Tibial nerve (tissue), 4 donors: ENCODE measurements around the gene ELMOD1. TPM values are rescaled to one million over a fixed set of nuclear protein-coding genes. Genes with fewer than 3 reads are reported as not detected.

Experiments
- DNase-seq, 2 donors: peaks; one replicate each; pipeline ENCODE4 v3.0.0-alpha.2; 2019; ENCODE audit warnings: low spot score in 2 of 2
- H3K27ac ChIP-seq, 4 donors: fragments of 200-600 bp; sonication (generic) in 3 of 4; one replicate each; pipeline ENCODE4 v1.5.1; 2017 to 2019; ENCODE audit warnings: mild to moderate bottlenecking in 1 of 4
- H3K27me3 ChIP-seq, 2 donors: fragments of 200-600 bp; sonication (generic) in 1 of 2; one replicate each; pipeline versions ENCODE4 v1.5.1 to v1.6.0; 2017 to 2019
- H3K36me3 ChIP-seq, 3 donors: fragments of 200-600 bp; sonication (generic); one replicate each; pipeline ENCODE4 v1.5.1; 2018 to 2019
- H3K4me1 ChIP-seq, 4 donors: fragments of 200-600 bp; sonication (generic) in 3 of 4; one replicate each; pipeline ENCODE4 v1.5.1; 2017 to 2019
- H3K4me3 ChIP-seq, 4 donors: fragments of 200-600 bp; sonication (generic) in 3 of 4; one replicate each; pipeline ENCODE4 v1.5.1; 2017 to 2019; ENCODE audit warnings: mild to moderate bottlenecking in 1 of 4, moderate library complexity in 1 of 4
- H3K9me3 ChIP-seq, 4 donors: fragments of 200-600 bp; sonication (generic) in 3 of 4; one replicate each; pipeline ENCODE4 v1.5.1; 2017 to 2019
- CTCF ChIP-seq, 5 experiments: fragments of 200-600 bp in 3 of 5; fragments of 450-650 bp in 2 of 5; sonication (generic) in 3 of 5; IDR thresholded peaks; one replicate each; pipeline ENCODE4 v1.5.1; 2016 to 2019; ENCODE audit warnings: antibody characterized with exemption in 5 of 5, mild to moderate bottlenecking in 3 of 5, moderate library complexity in 2 of 5
- EP300 ChIP-seq, 2 donors: sonication (generic); formaldehyde crosslinking; IDR thresholded peaks; one replicate each; pipeline ENCODE4 v1.6.1; 2017; ENCODE audit warnings: antibody characterized with exemption in 2 of 2, mild to moderate bottlenecking in 1 of 2
- POLR2A ChIP-seq, 2 donors: fragments of 450-650 bp; IDR thresholded peaks; one replicate each; pipeline ENCODE4 v1.6.1; 2017; ENCODE audit warnings: antibody characterized with exemption in 2 of 2, mild to moderate bottlenecking in 2 of 2, moderate library complexity in 2 of 2
- WGBS, 2 donors: methylation state at CpG; one replicate each; pipeline ENCODE4 v1.1.5; 2018; 5-methylcytosine and 5-hydroxymethylcytosine counted together
- total RNA-seq, 4 donors: library from RNA; depleted of rRNA; stranded (reverse); fragments of >200 nt; gene quantifications; one replicate each; pipeline ENCODE4 v1.1.0, GENCODE V29; 2016

The ELMOD1 gene
- total RNA-seq, 4 donors from 2014 or later: 0.30 to 1.2 (median 0.85) TPM

GRCh38 chr11:107688322-107688918 lies 97.5 kb downstream of the ELMOD1 start:
- H3K4me3 ChIP-seq: no peak overlapping the region
- H3K9me3 ChIP-seq: no peaks in the 10 kb centered on the region
- TF ChIP-seq CTCF (IDR thresholded peaks at IDR 0.05): no peak
- no peak for TF ChIP-seq EP300 (IDR thresholded peaks at IDR 0.05)
- TF ChIP-seq POLR2A (IDR thresholded peaks at IDR 0.05): no peak
- H3K36me3 ChIP-seq: no peaks in the 10 kb centered on the region
- H3K27ac ChIP-seq: no peak overlapping the region
- WGBS, 2 donors: 44 to 55% methylated on average over 6 of the region's 6 CpGs
- H3K27me3 ChIP-seq: no peaks in the 10 kb centered on the region
- no peak for DNase-seq
- peaks cover 0 to 6% (median 0%) of the 10 kb centered on the region in 4 donors for H3K4me1 ChIP-seq

- Histone ChIP-seq H3K27me3 (no peaks in the 10 kb centered on the region), H3K4me1 (peaks cover 0 to 6% (median 0%) of the 10 kb centered on the region in 4 donors), H3K4me3 (no peak overlapping the region), H3K27ac (no peak overlapping the region), H3K36me3 (no peaks in the 10 kb centered on the region), H3K9me3 (no peaks in the 10 kb centered on the region)
- peak; percentile 51 to 95 for DNase-seq
- 49 to 50% methylated on average over 11 of the region's 11 CpGs for WGBS, 2 donors
- TF ChIP-seq EP300 (IDR thresholded peaks at IDR 0.05) (no peak), POLR2A (IDR thresholded peaks at IDR 0.05) (no peak), CTCF (IDR thresholded peaks at IDR 0.05) (peak; percentile 44 to 73 (median 63))
Measured at GRCh38 chr11:107689317-107690202, 98.6 kb downstream of the ELMOD1 start.

GRCh38 chr11:107691000-107691750 lies 100.2 kb downstream of the ELMOD1 start:
- WGBS, 2 donors: 34 to 35% methylated on average over 3 of the region's 3 CpGs
- no peaks in the 10 kb centered on the region for H3K27me3 ChIP-seq
- H3K9me3 ChIP-seq: no peaks in the 10 kb centered on the region
- no peak for TF ChIP-seq POLR2A (IDR thresholded peaks at IDR 0.05)
- DNase-seq: no peak
- no peaks in the 10 kb centered on the region for H3K36me3 ChIP-seq
- no peak overlapping the region for H3K27ac ChIP-seq
- peaks cover 0 to 10% (median 0%) of the 10 kb centered on the region in 4 donors for H3K4me1 ChIP-seq
- H3K4me3 ChIP-seq: no peak overlapping the region

DNA sequence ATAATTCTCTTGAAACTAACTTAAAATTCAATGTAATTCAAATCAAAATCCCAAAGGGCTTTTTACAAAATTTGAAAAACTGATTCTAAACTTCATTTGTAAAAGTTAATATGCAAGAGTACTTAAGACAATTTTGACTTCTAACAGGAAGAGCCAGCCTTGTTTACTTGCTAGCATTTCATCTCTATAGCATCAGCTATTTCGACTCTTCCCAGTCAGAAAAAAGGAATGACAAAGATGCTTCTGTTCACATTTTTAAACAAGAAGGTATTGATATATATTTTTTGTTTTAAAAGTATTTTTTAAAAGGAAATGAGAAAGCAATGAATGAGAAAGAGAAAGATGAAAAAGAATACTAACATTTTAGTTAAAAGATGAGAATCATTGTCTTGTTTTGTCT lies 104.5 kb downstream of the ELMOD1 start:
- Histone ChIP-seq H3K9me3 (no peaks in the 10 kb centered on the region), H3K4me1 (peaks cover 0 to 7% (median 0%) of the 10 kb centered on the region in 4 donors), H3K4me3 (no peak overlapping the region), H3K27ac (no peak overlapping the region), H3K27me3 (no peaks in the 10 kb centered on the region), H3K36me3 (no peaks in the 10 kb centered on the region)
- 39 to 50% methylated on average over 1 of the region's 1 CpG for whole genome bisulfite sequencing, 2 donors
- TF ChIP-seq CTCF (IDR thresholded peaks at IDR 0.05): no peak
- TF ChIP-seq EP300 (IDR thresholded peaks at IDR 0.05): no peak
- no peak for TF ChIP-seq POLR2A (IDR thresholded peaks at IDR 0.05)
- DNase-seq: no peak

DNA sequence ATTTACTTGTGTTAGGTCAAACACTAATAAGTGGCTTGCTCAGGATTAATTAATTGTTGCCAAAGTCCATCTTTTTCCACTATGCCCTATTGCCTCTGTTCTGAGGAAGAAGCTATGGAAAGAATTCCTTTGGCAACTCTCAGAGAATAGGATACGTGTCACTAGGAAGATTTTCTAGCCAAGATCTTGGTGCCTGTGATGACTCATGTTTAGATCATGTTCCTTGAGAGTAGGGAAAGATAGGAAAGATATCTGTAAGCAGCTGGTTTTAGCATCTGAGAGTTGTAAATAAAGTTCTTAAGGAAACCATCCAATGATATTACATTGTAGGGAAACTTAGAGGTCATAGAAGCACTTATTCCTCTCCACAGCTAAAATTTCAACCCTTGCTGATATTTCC lies 105.2 kb downstream of the ELMOD1 start:
- no peaks in the 10 kb centered on the region for H3K27me3 ChIP-seq
- no peak overlapping the region for H3K27ac ChIP-seq
- no peak overlapping the region for H3K4me3 ChIP-seq
- WGBS, 2 donors: 3 to 10% methylated on average over 1 of the region's 1 CpG
- no peaks in the 10 kb centered on the region for H3K9me3 ChIP-seq
- peaks cover 0 to 7% (median 0%) of the 10 kb centered on the region in 4 donors for H3K4me1 ChIP-seq
- TF ChIP-seq EP300 (IDR thresholded peaks at IDR 0.05) (peak in 1 of 2 donors; percentile 30), POLR2A (IDR thresholded peaks at IDR 0.05) (no peak), CTCF (IDR thresholded peaks at IDR 0.05) (no peak)
- no peak for DNase-seq
- H3K36me3 ChIP-seq: no peaks in the 10 kb centered on the region
